ENCODE data around the gene MAPKBP1. TPM values are rescaled to one million over a fixed set of nuclear protein-coding genes. Genes with fewer than 3 reads are reported as not detected.
"Not testable (repeated sequence)": the region's sequence is repeated elsewhere in the genome, so short reads cannot be mapped to it uniquely, and the experiment has no call there.

MAPKBP1 gene
- total and polyA plus RNA-seq, 8 donors: 8.8 to 41.5 (median 16.8) TPM

- H3K36me3 ChIP-seq: peaks cover 16 to 77% (median 61%) of the 10 kb centered on the region in 4 donors
- WGBS, 5 donors: 62 to 72% (median 67%) methylated on average over 4 of the region's 4 CpGs
- DNase-seq: no peak
- TF ChIP-seq POLR2A (IDR thresholded peaks at IDR 0.05): no peak
- TF ChIP-seq CTCF (IDR thresholded peaks at IDR 0.05): no peak
- TF ChIP-seq EP300 (IDR thresholded peaks at IDR 0.05): no peak
- no peak for TF ChIP-seq POLR2AphosphoS5 (IDR thresholded peaks at IDR 0.05)
- H3K27ac ChIP-seq: no peak overlapping the region
- H3K4me3 ChIP-seq: no peak overlapping the region
- H3K27me3 ChIP-seq: no peaks in the 10 kb centered on the region
- no peaks in the 10 kb centered on the region for H3K4me1 ChIP-seq
- intact Hi-C loops (cut with DNase I; ENCODE audit: low total_unique reads): no loop called here
- H3K9me3 ChIP-seq: no peaks in the 10 kb centered on the region
These were observed 43.7 kb upstream of the MAPKBP1 start for GRCh38 chr15:41730543-41730942.

- H3K4me1 ChIP-seq: no peaks in the 10 kb centered on the region
- peaks cover 33 to 92% (median 80%) of the 10 kb centered on the region in 4 donors for H3K36me3 ChIP-seq
- 80 to 100% (median 90%) methylated on average over 1 of the region's 1 CpG for WGBS, 5 donors
- intact Hi-C loops (cut with DNase I; ENCODE audit: low total_unique reads): no loop called here
- no peak overlapping the region for H3K27ac ChIP-seq
- no peak overlapping the region for H3K4me3 ChIP-seq
- DNase-seq: peak in 1 of 2 donors; percentile 14
- no peaks in the 10 kb centered on the region for H3K9me3 ChIP-seq
- TF ChIP-seq EP300 (IDR thresholded peaks at IDR 0.05): no peak
- TF ChIP-seq CTCF (IDR thresholded peaks at IDR 0.05): no peak
- TF ChIP-seq POLR2AphosphoS5 (IDR thresholded peaks at IDR 0.05): no peak
- TF ChIP-seq POLR2A (IDR thresholded peaks at IDR 0.05): no peak
- no peaks in the 10 kb centered on the region for H3K27me3 ChIP-seq
These were observed 41.8 kb upstream of the MAPKBP1 start for GRCh38 chr15:41732483-41732882.

GRCh38 chr15:41734079-41734478 is 40.2 kb upstream of the MAPKBP1 start:
- WGBS, 5 donors: 95 to 99% (median 96%) methylated on average over 4 of the region's 4 CpGs
- H3K36me3 ChIP-seq: peaks cover 32 to 92% (median 82%) of the 10 kb centered on the region in 4 donors
- no peaks in the 10 kb centered on the region for H3K27me3 ChIP-seq
- H3K4me1 ChIP-seq: no peaks in the 10 kb centered on the region
- DNase-seq: no peak
- TF ChIP-seq EP300 (IDR thresholded peaks at IDR 0.05): no peak
- TF ChIP-seq POLR2AphosphoS5 (IDR thresholded peaks at IDR 0.05): no peak
- no peak for TF ChIP-seq POLR2A (IDR thresholded peaks at IDR 0.05)
- TF ChIP-seq CTCF (IDR thresholded peaks at IDR 0.05): no peak
- no peaks in the 10 kb centered on the region for H3K9me3 ChIP-seq
- no peak overlapping the region for H3K4me3 ChIP-seq
- no peak overlapping the region for H3K27ac ChIP-seq
- intact Hi-C loops (cut with DNase I; ENCODE audit: low total_unique reads): no loop called here

- WGBS, 5 donors: 91 to 95% (median 94%) methylated on average over 4 of the region's 4 CpGs
- Histone ChIP-seq H3K4me1 (no peaks in the 10 kb centered on the region), H3K36me3 (peaks cover 32 to 92% (median 76%) of the 10 kb centered on the region in 4 donors), H3K27ac (no peak overlapping the region), H3K27me3 (no peaks in the 10 kb centered on the region), H3K4me3 (no peak overlapping the region), H3K9me3 (no peaks in the 10 kb centered on the region)
- no peak for DNase-seq
- intact Hi-C loops (cut with DNase I; ENCODE audit: low total_unique reads): no loop called here
- no peak for TF ChIP-seq CTCF (IDR thresholded peaks at IDR 0.05)
- no peak for TF ChIP-seq POLR2AphosphoS5 (IDR thresholded peaks at IDR 0.05)
- no peak for TF ChIP-seq EP300 (IDR thresholded peaks at IDR 0.05)
- TF ChIP-seq POLR2A (IDR thresholded peaks at IDR 0.05): no peak
These were observed 39.2 kb upstream of the MAPKBP1 start for GRCh38 chr15:41735046-41735445.

GRCh38 chr15:41735492-41735891 is 38.8 kb upstream of the MAPKBP1 start:
- H3K4me1 ChIP-seq; H3K27me3 ChIP-seq; intact Hi-C loops (cut with DNase I; ENCODE audit: low total_unique reads); H3K27ac ChIP-seq; H3K9me3 ChIP-seq; H3K4me3 ChIP-seq; DNase-seq: not testable (repeated sequence)
- WGBS, 5 donors: 91 to 94% (median 93%) methylated on average over 10 of the region's 10 CpGs
- peaks cover 32 to 92% (median 74%) of the 10 kb centered on the region in 4 donors for H3K36me3 ChIP-seq
